GM19240 (cell line): ENCODE results near the gene NRM.

ENCODE experiments used
- DNase-seq: peaks from one replicate; pipeline ENCODE4 v3.0.0; 2011; ENCODE audit warnings: low spot score; ENCODE audit not compliant: insufficient read length

Gene NRM

GRCh38 chr6:30689022-30689865 is 1.5 kb downstream of the NRM start:
- DNase-seq = no peak

- DNase-seq = no peak
Measured at GRCh38 chr6:30688569-30688968, 2.2 kb downstream of the NRM start.

GRCh38 chr6:30687659-30688431 is 2.9 kb downstream of the NRM start:
- DNase-seq = no peak

- DNase-seq = no peak
Measured at GRCh38 chr6:30686908-30687658, 3.7 kb downstream of the NRM start.

GRCh38 chr6:30686009-30686907 is 4.5 kb downstream of the NRM start, which contains the start of gene PPP1R18:
PPP1R18 (minus strand) TSS chr6:30686645; CDS start chr6:30686018, 627 bp downstream.
- DNase-seq = no peak

- no peak for DNase-seq
Measured at GRCh38 chr6:30685157-30686008, 5.4 kb downstream of the NRM start.

- DNase-seq = no peak
Measured at GRCh38 chr6:30684386-30685156, 6.2 kb downstream of the NRM start.

GRCh38 chr6:30683980-30684338 is 6.8 kb downstream of the NRM start:
- no peak for DNase-seq

GRCh38 chr6:30683183-30683979 is 7.4 kb downstream of the NRM start:
- no peak for DNase-seq

- peak; percentile 53 for DNase-seq
Measured at GRCh38 chr6:30682143-30683117, 8.4 kb downstream of the NRM start.

GRCh38 chr6:30681766-30682142 is 9.0 kb downstream of the NRM start:
- no peak for DNase-seq

- DNase-seq = no peak
Measured at GRCh38 chr6:30679765-30680535, 10.8 kb downstream of the NRM start.

- DNase-seq = peak; percentile 43
Measured at GRCh38 chr6:30678964-30679726, 11.6 kb downstream of the NRM start.

- DNase-seq = no peak
Measured at GRCh38 chr6:30676660-30677285, 14.0 kb downstream of the NRM start.
